ENCODE measurements around the gene METTL25B.

METTL25B gene

DNA sequence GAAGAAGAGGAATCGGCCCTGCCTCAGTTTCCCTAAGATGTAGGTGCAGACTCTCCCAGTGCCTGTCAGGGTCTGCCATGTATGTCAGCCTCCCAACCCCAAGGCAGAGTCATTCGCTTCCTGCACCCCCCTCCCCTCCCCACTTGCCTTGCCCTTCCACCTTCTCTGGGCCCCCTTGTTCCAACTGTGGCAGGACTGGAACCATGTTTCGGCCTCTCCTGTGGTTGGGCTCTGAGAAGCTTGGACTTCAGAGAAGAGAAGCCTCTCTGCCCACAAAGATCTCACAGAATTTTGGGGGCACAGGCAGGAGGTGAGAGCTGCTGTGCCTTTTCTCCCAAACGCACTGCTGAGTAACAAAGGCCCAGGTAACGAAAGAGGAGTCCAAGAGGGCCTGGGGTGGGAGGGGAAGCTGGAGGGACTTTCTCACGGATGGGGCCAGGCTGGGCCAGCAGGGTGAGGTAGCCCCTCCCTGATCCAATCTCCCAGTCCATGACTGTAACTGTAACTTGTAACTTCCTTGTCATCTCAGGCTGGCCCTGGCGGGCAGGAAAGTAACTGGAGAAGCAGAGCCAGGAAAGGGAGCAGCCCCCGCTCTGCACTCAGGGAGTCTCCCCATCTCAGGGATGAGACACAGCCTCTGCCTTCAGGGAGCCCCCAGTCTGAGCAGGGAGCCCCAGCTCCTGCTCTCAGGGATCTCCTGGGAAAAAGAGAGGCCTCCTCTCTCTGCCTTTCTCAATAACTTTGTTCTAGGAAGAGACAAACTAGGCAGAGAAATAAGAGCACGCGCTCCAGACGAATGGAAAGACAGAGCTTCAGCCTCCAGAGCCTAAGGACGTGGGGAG is 34.2 kb upstream of the METTL25B start:
- peaks cover 77% of the 10 kb centered on the region for H3K27me3 Mint-ChIP-seq

DNA sequence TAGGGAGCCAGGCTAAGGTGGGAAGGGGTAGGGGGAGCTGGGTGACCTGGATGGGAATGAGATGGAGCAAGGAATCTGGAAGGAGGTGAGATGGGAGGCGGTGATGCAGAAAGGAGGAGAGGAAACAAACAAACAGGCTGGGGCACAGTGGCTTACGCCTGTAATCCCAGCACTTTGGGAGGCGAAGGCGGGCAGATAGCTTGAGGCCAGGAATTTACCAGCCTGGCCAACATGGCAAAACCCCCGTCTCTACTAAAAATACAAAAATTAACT is 33.6 kb upstream of the METTL25B start:
- Mint-ChIP-seq H3K27me3 (peaks cover 77% of the 10 kb centered on the region), H3K27ac (no peak overlapping the region), H3K4me3 (no peak overlapping the region), H3K4me1 (peaks cover 28% of the 10 kb centered on the region), H3K9me3 (no peaks in the 10 kb centered on the region)
- ATAC-seq (no peak), DNase-seq (no peak)

More for the DNA sequence above, 34.2 kb upstream of the METTL25B start:
- H3K9me3 Mint-ChIP-seq, result no peaks in the 10 kb centered on the region
- peaks cover 34% of the 10 kb centered on the region for H3K4me1 Mint-ChIP-seq
- ATAC-seq (no peak), DNase-seq (no peak)
- H3K27ac Mint-ChIP-seq, result no peak overlapping the region
- H3K4me3 Mint-ChIP-seq, result no peak overlapping the region

- Mint-ChIP-seq H3K9me3 (no peaks in the 10 kb centered on the region), H3K4me1 (peaks cover 31% of the 10 kb centered on the region), H3K27ac (no peak overlapping the region), H3K27me3 (peaks cover 72% of the 10 kb centered on the region), H3K4me3 (no peak overlapping the region)
- DNase-seq (no peak), ATAC-seq (no peak)
These were observed 31.5 kb upstream of the METTL25B start for GRCh38 chr1:156696755-156697154.

- Mint-ChIP-seq H3K27me3 (peaks cover 66% of the 10 kb centered on the region), H3K4me3 (no peak overlapping the region), H3K27ac (no peak overlapping the region), H3K9me3 (no peaks in the 10 kb centered on the region), H3K4me1 (peaks cover 23% of the 10 kb centered on the region)
- no peak for DNase-seq
- no peak for ATAC-seq
These were observed 30.8 kb upstream of the METTL25B start for GRCh38 chr1:156697481-156697880.

DNA sequence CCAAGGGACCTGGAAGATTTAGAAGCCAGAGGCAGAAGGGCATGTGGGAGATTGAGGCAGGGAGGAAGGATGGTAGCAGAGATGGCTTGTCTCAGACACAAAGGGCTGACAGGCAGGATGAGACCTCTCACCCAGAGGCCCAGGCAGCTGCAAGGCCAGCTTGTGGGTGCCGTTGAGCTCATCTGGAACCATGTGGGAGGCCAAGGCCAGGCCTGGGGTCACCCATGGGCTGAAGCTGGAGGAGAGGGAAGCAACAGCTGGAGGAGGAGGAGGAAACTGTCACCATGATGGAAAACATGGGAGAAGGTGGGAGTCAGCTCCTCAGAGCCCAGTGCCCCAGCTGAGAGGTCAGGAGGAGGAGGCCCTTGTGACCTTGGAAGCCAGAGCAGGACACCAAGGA is 29.3 kb upstream of the METTL25B start:
- Mint-ChIP-seq H3K27me3 (peaks cover 65% of the 10 kb centered on the region), H3K4me3 (no peak overlapping the region), H3K9me3 (no peaks in the 10 kb centered on the region), H3K27ac (no peak overlapping the region), H3K4me1 (peaks cover 15% of the 10 kb centered on the region)
- ATAC-seq, result no peak
- no peak for DNase-seq

GRCh38 chr1:156700736-156701531 is 27.3 kb upstream of the METTL25B start:
- peak; percentile 39 for ATAC-seq
- Mint-ChIP-seq H3K4me3 (no peak overlapping the region), H3K4me1 (peaks cover 34% of the 10 kb centered on the region), H3K27ac (peak overlapping the region in 1 of 2 donors; percentile 67), H3K9me3 (no peaks in the 10 kb centered on the region), H3K27me3 (peaks cover 75% of the 10 kb centered on the region)
- DNase-seq, result no peak

DNA sequence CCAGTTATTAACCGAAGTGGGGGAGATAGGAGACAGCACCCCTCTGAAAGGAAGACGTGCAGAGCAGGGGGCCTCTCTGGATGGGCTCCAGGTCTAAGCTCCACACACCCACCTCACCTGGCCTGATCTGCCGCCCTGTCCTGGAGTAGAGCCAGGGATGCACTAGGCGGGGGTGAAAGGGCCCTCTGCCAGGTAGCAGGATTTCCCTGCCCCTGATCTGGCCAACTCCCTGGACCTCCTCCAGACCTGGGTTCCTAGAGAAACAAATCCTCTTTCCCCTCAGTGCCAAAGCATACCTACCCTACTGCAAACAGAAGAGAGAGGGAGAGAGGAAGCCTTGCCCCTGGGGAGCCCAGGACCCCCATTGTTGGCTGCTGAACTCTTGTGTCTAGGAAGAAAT is 24.9 kb upstream of the METTL25B start:
- Mint-ChIP-seq H3K27me3 (peaks cover 79% of the 10 kb centered on the region), H3K4me1 (peaks cover 48% of the 10 kb centered on the region), H3K4me3 (no peak overlapping the region), H3K27ac (no peak overlapping the region), H3K9me3 (no peaks in the 10 kb centered on the region)
- no peak for DNase-seq
- ATAC-seq, result no peak

DNA sequence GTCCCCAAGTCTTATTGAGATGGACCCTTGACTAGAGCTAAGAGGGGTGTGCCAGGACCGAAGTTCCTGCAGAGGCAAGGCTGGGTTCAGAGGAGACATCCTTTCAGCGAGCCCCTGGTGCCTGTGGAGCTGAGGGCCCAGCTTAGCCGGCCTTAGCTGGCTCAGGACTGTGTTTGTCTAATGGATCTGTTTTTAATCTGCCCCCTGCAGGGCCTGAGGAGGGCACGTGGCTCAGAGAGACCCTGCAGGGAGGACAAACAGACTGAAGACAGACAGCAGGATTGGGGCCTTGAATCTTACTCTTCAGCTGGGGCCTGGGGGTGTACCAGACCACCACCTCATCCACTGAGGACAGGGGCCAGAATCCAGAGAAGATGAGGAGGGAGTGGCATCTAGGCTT is 24.5 kb upstream of the METTL25B start:
- DNase-seq (no peak), ATAC-seq (no peak)
- H3K27me3 Mint-ChIP-seq, result peaks cover 75% of the 10 kb centered on the region
- peaks cover 48% of the 10 kb centered on the region for H3K4me1 Mint-ChIP-seq
- H3K27ac Mint-ChIP-seq, result no peak overlapping the region
- H3K4me3 Mint-ChIP-seq, result no peak overlapping the region
- H3K9me3 Mint-ChIP-seq, result no peaks in the 10 kb centered on the region

DNA sequence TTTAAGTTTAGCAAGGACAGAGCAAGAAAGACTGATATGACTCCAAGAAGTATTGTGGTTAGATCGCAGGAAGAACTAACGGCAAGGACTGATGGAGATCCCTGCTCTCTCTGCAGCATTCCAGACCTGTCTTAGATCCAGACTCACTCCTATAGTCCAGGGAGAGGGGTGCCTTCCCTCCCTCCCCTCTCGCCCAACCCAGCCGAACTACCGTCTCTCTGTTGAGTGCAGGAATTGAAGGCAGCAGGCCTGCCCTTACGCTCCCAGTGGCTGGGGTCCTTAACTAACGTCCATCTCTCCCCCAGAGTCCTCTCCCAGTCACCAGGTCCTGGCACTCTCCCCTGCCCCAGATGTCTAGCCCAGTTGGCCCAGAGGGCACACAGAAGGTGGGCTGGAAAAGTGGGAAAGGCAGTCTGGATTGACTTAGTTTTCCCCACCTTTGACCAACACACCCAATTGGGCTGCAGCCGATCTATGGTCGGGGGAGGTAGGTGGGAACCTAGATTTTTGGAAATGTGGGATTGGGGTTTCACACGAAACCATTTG is 24.0 kb upstream of the METTL25B start:
- H3K27me3 Mint-ChIP-seq, result peaks cover 70% of the 10 kb centered on the region
- no peak overlapping the region for H3K27ac Mint-ChIP-seq
- no peaks in the 10 kb centered on the region for H3K9me3 Mint-ChIP-seq
- H3K4me3 Mint-ChIP-seq, result peak overlapping the region; percentile 2 to 66
- no peak for DNase-seq
- peaks cover 48% of the 10 kb centered on the region for H3K4me1 Mint-ChIP-seq
- ATAC-seq, result no peak

- no peak overlapping the region for H3K27ac Mint-ChIP-seq
These were observed 23.3 kb upstream of the METTL25B start for GRCh38 chr1:156704930-156705320.

DNA sequence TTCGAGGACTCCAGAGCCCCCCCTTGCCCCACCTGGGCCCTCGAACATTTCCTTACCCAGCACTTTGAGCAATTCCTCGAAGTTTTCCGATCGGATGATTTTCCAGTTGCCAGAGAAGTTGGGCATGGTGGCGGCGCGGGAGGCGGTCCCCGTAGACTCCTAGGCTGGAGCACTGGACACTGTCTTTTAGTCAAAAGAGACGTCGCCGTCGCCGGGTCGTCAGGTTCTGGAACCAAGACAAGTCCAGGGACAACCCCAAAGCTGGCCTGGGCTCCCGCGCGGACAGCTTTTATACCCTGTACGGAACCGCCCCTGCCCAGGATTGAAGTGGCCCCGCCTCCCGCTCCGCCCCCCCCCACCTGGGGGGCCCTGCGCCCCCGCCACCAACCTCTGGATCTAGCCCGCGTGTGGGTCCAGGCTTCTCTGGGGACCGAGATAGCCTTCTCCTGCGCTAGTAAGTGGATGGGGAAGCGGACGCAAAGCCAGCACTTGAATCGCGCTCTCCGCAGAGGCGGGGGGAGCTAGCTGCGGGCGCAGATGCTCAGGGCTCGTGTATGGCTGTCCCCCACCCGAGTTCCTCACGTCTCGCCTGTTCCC is 22.9 kb upstream of the METTL25B start, which contains the start of gene CRABP2:
CRABP2 (minus strand) TSS at position 263 of the 597 bp plus-strand sequence; CDS start at position 126, 137 bp downstream.
- peaks cover 62% of the 10 kb centered on the region for H3K27me3 Mint-ChIP-seq

More at GRCh38 chr1:156704930-156705320, 23.3 kb upstream of the METTL25B start:
- H3K4me3 Mint-ChIP-seq, result peak overlapping the region; percentile 66 to 96
- peaks cover 63% of the 10 kb centered on the region for H3K27me3 Mint-ChIP-seq
- peak in 1 of 2 donors; percentile 34 for DNase-seq
- ATAC-seq, result no peak
- peaks cover 48% of the 10 kb centered on the region for H3K4me1 Mint-ChIP-seq
- H3K9me3 Mint-ChIP-seq, result no peaks in the 10 kb centered on the region

DNA sequence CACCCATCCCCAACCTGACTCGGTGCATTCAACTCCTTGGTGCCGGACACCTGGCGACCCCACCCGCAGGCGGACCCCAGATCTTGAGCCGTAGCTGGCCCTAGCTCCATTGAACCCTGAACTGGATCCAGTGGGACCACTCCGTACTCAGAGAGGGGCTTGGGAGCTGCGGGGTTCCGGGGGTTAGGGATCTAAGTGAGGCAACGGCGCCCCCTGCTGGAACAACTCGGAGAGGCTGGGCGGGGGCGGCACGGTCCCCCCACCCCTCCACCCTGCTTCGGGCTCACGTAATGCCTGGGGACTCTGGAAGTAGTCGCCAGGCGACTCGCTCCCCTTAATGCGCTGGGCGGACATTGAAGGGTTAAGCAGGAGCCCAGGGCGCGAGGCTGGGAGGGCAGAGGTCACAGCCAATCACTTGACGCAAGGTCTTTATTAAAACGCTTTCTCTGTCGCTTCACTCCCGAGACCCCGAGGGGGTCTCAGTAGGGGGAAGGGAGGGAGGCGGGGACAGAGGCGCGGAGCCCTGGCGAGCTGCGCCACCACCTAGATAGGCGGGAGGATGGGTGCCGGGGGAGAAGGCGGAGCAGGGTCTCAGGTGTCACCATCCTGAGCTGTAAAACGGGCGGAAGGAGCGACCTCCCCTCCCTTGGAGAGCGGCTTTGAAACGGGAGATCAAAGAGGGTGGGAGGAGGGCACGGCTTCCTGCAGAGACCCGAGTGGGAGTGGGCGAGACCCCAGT is 22.2 kb upstream of the METTL25B start:
- Mint-ChIP-seq H3K4me1 (peaks cover 43% of the 10 kb centered on the region), H3K9me3 (no peaks in the 10 kb centered on the region), H3K27ac (peak overlapping the region; percentile 94), H3K4me3 (peak overlapping the region; percentile 90 to 96), H3K27me3 (peaks cover 57% of the 10 kb centered on the region)
- DNase-seq, result peak; percentile 72 to 76
- ATAC-seq, result peak; percentile 83

More for the DNA sequence above, 22.9 kb upstream of the METTL25B start, which contains the start of gene CRABP2:
- no peak for DNase-seq
- Mint-ChIP-seq H3K9me3 (no peaks in the 10 kb centered on the region), H3K4me1 (peaks cover 48% of the 10 kb centered on the region), H3K27ac (peak within 1 kb of the TSS; percentile 94), H3K4me3 (peak within 1 kb of the TSS; percentile 90 to 96)
- ATAC-seq, result peak; percentile 54

DNA sequence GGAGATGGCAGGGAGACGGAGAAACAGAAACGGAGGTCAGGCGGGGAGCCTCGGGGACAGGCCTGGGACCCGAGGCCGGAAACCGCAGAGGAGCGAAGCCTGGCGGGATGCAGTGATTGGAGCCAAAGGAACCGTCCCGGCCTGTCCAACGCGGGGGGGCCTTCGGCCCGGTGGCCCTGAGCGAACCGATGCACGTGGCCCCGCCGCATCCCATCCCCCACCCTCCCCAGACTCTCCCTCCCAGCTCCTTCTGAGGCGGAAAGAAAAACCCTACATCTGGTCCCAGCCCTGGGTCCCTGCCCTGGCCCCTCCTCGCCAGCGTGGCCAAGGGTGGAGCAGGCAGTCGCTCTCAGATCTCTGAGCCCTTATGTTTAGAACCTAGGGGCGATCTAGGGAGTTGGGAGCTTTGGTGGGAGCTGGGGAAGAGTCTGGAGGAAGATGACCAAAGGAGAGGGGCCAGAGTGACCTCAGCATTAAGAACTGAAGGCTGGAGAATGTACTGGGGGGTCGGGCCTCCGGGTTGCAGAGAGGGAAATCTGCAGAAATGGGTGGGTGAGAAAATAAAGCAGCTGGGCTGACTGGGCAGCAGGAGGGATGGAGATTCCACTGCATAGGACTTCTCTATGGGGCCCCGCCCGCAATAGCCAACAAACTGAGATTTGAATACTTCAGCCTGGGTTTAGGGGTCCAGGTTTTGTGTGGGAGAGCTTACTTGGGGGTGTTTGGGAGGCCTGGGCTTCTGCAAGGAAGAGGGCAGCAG is 21.4 kb upstream of the METTL25B start:
- Mint-ChIP-seq H3K4me3 (peak overlapping the region; percentile 90 to 96), H3K9me3 (no peaks in the 10 kb centered on the region), H3K4me1 (peaks cover 37% of the 10 kb centered on the region), H3K27me3 (peaks cover 50% of the 10 kb centered on the region), H3K27ac (peak overlapping the region in 1 of 2 donors; percentile 27)
- ATAC-seq (peak; percentile 5), DNase-seq (no peak)

- H3K27ac Mint-ChIP-seq, result no peak overlapping the region
- H3K4me1 Mint-ChIP-seq, result peaks cover 37% of the 10 kb centered on the region
- peaks cover 49% of the 10 kb centered on the region for H3K27me3 Mint-ChIP-seq
- H3K9me3 Mint-ChIP-seq, result no peaks in the 10 kb centered on the region
- DNase-seq, result no peak
- peak overlapping the region in 1 of 2 donors; percentile 14 for H3K4me3 Mint-ChIP-seq
- peak; percentile 39 for ATAC-seq
These were observed 20.7 kb upstream of the METTL25B start for GRCh38 chr1:156707417-156708217.
